K562 (cell line): ENCODE results near the gene PTTG1IP. TPM values are rescaled to one million over a fixed set of nuclear protein-coding genes. Genes with fewer than 3 reads are reported as not detected.

Experiments used
- ASH1L ChIP-seq: fragments of 450-650 bp; IDR thresholded peaks from 2 replicates; pipeline ENCODE4 v1.6.1; 2018; ENCODE audit warnings: borderline replicate concordance, mild to moderate bottlenecking, low read depth; ENCODE audit not compliant: partially characterized antibody
- BACH1 ChIP-seq: fragments of 200-800 bp; sonication (Bioruptor generic); IDR thresholded peaks from 2 replicates; pipeline ENCODE4 v1.6.1; 2016; ENCODE audit warnings: missing genetic modification characterization, missing compliant biosample characterization
- BDP1 ChIP-seq: IDR thresholded peaks from 3 replicates; pipeline ENCODE4 v1.6.1; 2011; ENCODE audit not compliant: insufficient read length, insufficient read depth
- CREB1 ChIP-seq, 2 experiments: sonication (generic) in 1 of 2; formaldehyde crosslinking in 1 of 2; IDR thresholded peaks; 2 replicates each; pipeline versions ENCODE4 v1.6.1 to v1.8.0; 2012 to 2022; ENCODE audit warnings: inconsistent platforms in 1 of 2, mild to moderate bottlenecking in 1 of 2, missing genetic modification reagents in 1 of 2, moderate library complexity in 1 of 2
- EP400 ChIP-seq: fragments of 450-650 bp; IDR thresholded peaks from 2 replicates; pipeline ENCODE4 v1.6.1; 2017; ENCODE audit warnings: antibody characterized with exemption, mild to moderate bottlenecking, moderate library complexity
- ETS1 ChIP-seq: conservative IDR thresholded peaks from 2 replicates; pipeline ENCODE4 v1.6.1; 2011; ENCODE audit warnings: low read depth, mild to moderate bottlenecking, low read length; ENCODE audit not compliant: control insufficient read depth
- EWSR1 ChIP-seq: fragments of 450-650 bp; IDR thresholded peaks from 2 replicates; pipeline ENCODE4 v1.6.1; 2018; ENCODE audit warnings: borderline replicate concordance, mild to moderate bottlenecking, low read depth, moderate library complexity; ENCODE audit not compliant: partially characterized antibody
- FOSL1 ChIP-seq: fragments of 200-800 bp; sonication (Bioruptor generic); conservative IDR thresholded peaks from 2 replicates; pipeline ENCODE4 v1.6.1; 2016; ENCODE audit warnings: missing genetic modification characterization, missing compliant biosample characterization
- FOXM1 ChIP-seq, 2 experiments: fragments of 450-650 bp in 1 of 2; sonication (generic) in 1 of 2; formaldehyde crosslinking in 1 of 2; IDR thresholded peaks; 2 replicates each; pipeline versions ENCODE4 v1.6.1 to v1.9.0; 2017 to 2022; ENCODE audit warnings: low read depth in 2 of 2, mild to moderate bottlenecking in 2 of 2, missing genetic modification reagents in 1 of 2, moderate library complexity in 1 of 2
- HMBOX1 ChIP-seq: sonication (generic); IDR thresholded peaks from 2 replicates; pipeline ENCODE4 v1.6.1; 2016
- L3MBTL2 ChIP-seq: fragments of 450-650 bp; IDR thresholded peaks from 2 replicates; pipeline ENCODE4 v1.6.1; 2016; ENCODE audit warnings: mild to moderate bottlenecking, moderate library complexity
- MAFF ChIP-seq: IDR thresholded peaks from 2 replicates; pipeline ENCODE4 v1.6.1; 2012; ENCODE audit warnings: low read length, improper control_type of control experiment
- MTA1 ChIP-seq: fragments of 450-650 bp; IDR thresholded peaks from 2 replicates; pipeline ENCODE4 v1.6.1; 2017; ENCODE audit warnings: borderline replicate concordance
- MTA3 ChIP-seq: fragments of 450-650 bp; formaldehyde crosslinking; IDR thresholded peaks from 2 replicates; pipeline ENCODE4 v1.6.1; 2017; ENCODE audit warnings: mild to moderate bottlenecking, borderline replicate concordance
- NFE2 ChIP-seq: IDR thresholded peaks from 2 replicates; pipeline ENCODE4 v1.6.1; 2014; ENCODE audit warnings: antibody characterized with exemption, low read depth
- NFIX ChIP-seq: fragments of 250-450 bp; sonication (Bioruptor Pico); IDR thresholded peaks from 2 replicates; pipeline ENCODE4 v1.4.0; 2020; ENCODE audit warnings: low read depth, mild to moderate bottlenecking, moderate library complexity
- NUFIP1 ChIP-seq: fragments of 450-650 bp; IDR thresholded peaks from 2 replicates; pipeline ENCODE4 v1.6.1; 2018; ENCODE audit not compliant: partially characterized antibody
- OTX1 ChIP-seq: fragments of 450-650 bp; formaldehyde crosslinking; IDR thresholded peaks from 2 replicates; pipeline ENCODE4 v1.4.0; 2022; ENCODE audit warnings: mild to moderate bottlenecking
- PML ChIP-seq: IDR thresholded peaks from 2 replicates; pipeline ENCODE4 v1.6.1; 2012; ENCODE audit warnings: low read length, inconsistent platforms
- RBM25 ChIP-seq: fragments of 200-400 bp; formaldehyde crosslinking; IDR thresholded peaks from 2 replicates; pipeline ENCODE4 v1.6.1; 2018; ENCODE audit warnings: low read length, low read depth, moderate library complexity; ENCODE audit not compliant: severe bottlenecking
- SMARCE1 ChIP-seq: fragments of 450-650 bp; IDR thresholded peaks from 2 replicates; pipeline ENCODE4 v1.7.1; 2016; ENCODE audit warnings: mild to moderate bottlenecking
- SPI1 ChIP-seq: IDR thresholded peaks from 2 replicates; pipeline ENCODE4 v1.6.1; 2011; ENCODE audit warnings: low read depth, low read length, control low read depth, borderline replicate concordance
- SRSF9 ChIP-seq: fragments of 200-400 bp; formaldehyde crosslinking; IDR thresholded peaks from 2 replicates; pipeline ENCODE4 v1.6.1; 2017; ENCODE audit warnings: low read depth, low read length, borderline replicate concordance
- TEAD2 ChIP-seq: fragments of 450-650 bp; IDR thresholded peaks from 2 replicates; pipeline ENCODE4 v1.6.1; 2016; ENCODE audit warnings: missing genetic modification characterization, control low read depth, missing compliant biosample characterization
- TSC22D4 ChIP-seq: fragments of 450-650 bp; IDR thresholded peaks from 2 replicates; pipeline ENCODE4 v1.6.1; 2016; ENCODE audit warnings: missing genetic modification characterization, missing biosample characterization, control low read depth
- ZEB2 ChIP-seq: fragments of 450-650 bp; IDR thresholded peaks from 2 replicates; pipeline ENCODE4 v1.6.1; 2016
- ZNF79 ChIP-seq: fragments of 250-450 bp; sonication (Bioruptor Pico); IDR thresholded peaks from 2 replicates; pipeline ENCODE4 v1.4.0; 2020; ENCODE audit warnings: low read depth, mild to moderate bottlenecking, moderate library complexity
- polyA plus RNA-seq, 8 experiments: library from polyadenylated mRNA; depleted of rRNA in 4 of 8; stranded (reverse) in 5 of 8; unstranded in 3 of 8; fragments of >200 nt; fragmentation: Nextera tagmentation in 2 of 8; fragmentation: Illumina TruSeq in 1 of 8; extraction: Ambion mirVana in 2 of 8; extraction: Trizol in 1 of 8; gene quantifications; 2 replicates each; pipeline versions ENCODE4 v1.2.1 to v1.2.3, GENCODE V29; 2011 to 2014; ENCODE audit warnings: inconsistent platforms in 1 of 8, missing spikeins in 1 of 8
- total RNA-seq, 7 experiments: library from RNA; depleted of rRNA in 6 of 7; stranded (reverse); fragments of >200 nt in 6 of 7; fragmentation: Illumina TruSeq in 2 of 7; extraction: Trizol in 2 of 7; gene quantifications; 2 replicates each; pipeline versions ENCODE4 v1.2.1 to v1.2.3, GENCODE V29; 2011 to 2021; ENCODE audit warnings: low replicate concordance in 1 of 7

Gene PTTG1IP
- total and polyA plus RNA-seq, 9 of the 15 experiments (the other 6 are each of a cell fraction or from before 2014, with no cell fraction given) = 5.0 to 99.3 (median 82.4) TPM

GRCh38 chr21:44869781-44870747, 3.4 kb downstream of the PTTG1IP start (continued):
- TF ChIP-seq HMBOX1 = peak; percentile 96
- 0 out of 2 replicates have a peak, but pooled peaks have one; percentile 0 for TF ChIP-seq MAFF
- no peak for TF ChIP-seq NUFIP1
- no peak for TF ChIP-seq CREB1 (IDR thresholded peaks at IDR 0.05)
- TF ChIP-seq CREB1 (CRISPR knock-in tag; IDR thresholded peaks at IDR 0.05) = 0 out of 2 replicates have a peak, but pooled peaks have one; percentile 23
- TF ChIP-seq RBM25 = no peak
- TF ChIP-seq FOSL1 (tag) = peak; percentile 98
- TF ChIP-seq MTA1 = peak; percentile 24; the same call in 1 of the 2 replicates
- peak; percentile 59; the same call in 1 of the 2 replicates for TF ChIP-seq ZNF79 (CRISPR knock-in tag)
- peak; percentile 15; the same call in 1 of the 2 replicates for TF ChIP-seq EP400
- TF ChIP-seq PML = peak; percentile 12; the same call in 1 of the 2 replicates
- peak; percentile 11; the same call in 1 of the 2 replicates for TF ChIP-seq BACH1 (tag)
- peak; percentile 79 for TF ChIP-seq ZEB2
- TF ChIP-seq SRSF9 = no peak
- 0 out of 2 replicates have a peak, but pooled peaks have one; percentile 15 for TF ChIP-seq MTA3
- 0 out of 2 replicates have a peak, but pooled peaks have one; percentile 12 for TF ChIP-seq FOXM1 (IDR thresholded peaks at IDR 0.05; ENCODE audit: low read depth)
- TF ChIP-seq FOXM1 (CRISPR knock-in tag; IDR thresholded peaks at IDR 0.05; ENCODE audit: low read depth) = no peak
- TF ChIP-seq EWSR1 = no peak
- no peak for TF ChIP-seq NFIX (CRISPR knock-in tag)
- TF ChIP-seq OTX1 = no peak
- TF ChIP-seq ASH1L = no peak
- TF ChIP-seq L3MBTL2 = peak; percentile 23; the same call in 1 of the 2 replicates
- TF ChIP-seq TSC22D4 (tag) = no peak
- TF ChIP-seq SPI1 = peak; percentile 67
- TF ChIP-seq BDP1 = no peak
- peak; percentile 5; the same call in 1 of the 2 replicates for TF ChIP-seq NFE2
- 0 out of 2 replicates have a peak, but pooled peaks have one; percentile 62 for TF ChIP-seq TEAD2 (tag)
- TF ChIP-seq SMARCE1 = peak; percentile 88
- TF ChIP-seq ETS1 = no peak
